Stimulated activated CD4-positive, alpha-beta T cell treated with anti-CD3 and anti-CD28 coated beads, TNF-alpha, amount 100 ng/mL, for 48 hours (primary cell): Measurements from ENCODE around the gene GRHPR.
A peak's percentile ranks its signal among the peaks of the same experiment; 100 is the strongest.

Source experiments
- DNase-seq, 3 donors: peaks; one replicate each; pipeline ENCODE4 v3.0.0-alpha.2; 2020; ENCODE audit warnings: low read depth in 3 of 3

GRHPR gene

GRCh38 chr9:37398464-37399025 lies 24.0 kb upstream of the GRHPR start:
- DNase-seq, result no peak

- no peak for DNase-seq
Observed at GRCh38 chr9:37399336-37399735, 23.2 kb upstream of the GRHPR start.

GRCh38 chr9:37404590-37404989 lies 17.9 kb upstream of the GRHPR start:
- no peak for DNase-seq

- no peak for DNase-seq
Observed at GRCh38 chr9:37405350-37405749, 17.1 kb upstream of the GRHPR start.

- no peak for DNase-seq
Observed at GRCh38 chr9:37405764-37406380, 16.6 kb upstream of the GRHPR start.

- DNase-seq, result no peak
Observed at GRCh38 chr9:37406603-37407401, 15.7 kb upstream of the GRHPR start.

GRCh38 chr9:37407468-37407867 lies 15.0 kb upstream of the GRHPR start:
- no peak for DNase-seq

- peak; percentile 52 to 65 (median 53) for DNase-seq
Observed at GRCh38 chr9:37408933-37409710, 13.4 kb upstream of the GRHPR start.

GRCh38 chr9:37410354-37410861 lies 12.1 kb upstream of the GRHPR start:
- DNase-seq, result no peak

GRCh38 chr9:37410969-37411785 lies 11.3 kb upstream of the GRHPR start:
- peak in 1 of 3 donors; percentile 34 for DNase-seq

GRCh38 chr9:37412431-37413151 lies 9.9 kb upstream of the GRHPR start:
- DNase-seq, result no peak

- no peak for DNase-seq
Observed at GRCh38 chr9:37413311-37413710, 9.2 kb upstream of the GRHPR start.

GRCh38 chr9:37414503-37414943 lies 8.0 kb upstream of the GRHPR start:
- DNase-seq, result no peak

- peak; percentile 52 to 76 (median 73) for DNase-seq
Observed at GRCh38 chr9:37415011-37415719, 7.3 kb upstream of the GRHPR start.

- DNase-seq, result no peak
Observed at GRCh38 chr9:37417252-37417803, 5.2 kb upstream of the GRHPR start.

GRCh38 chr9:37417857-37418618 lies 4.5 kb upstream of the GRHPR start:
- DNase-seq, result no peak

- no peak for DNase-seq
Observed at GRCh38 chr9:37419204-37419603, 3.3 kb upstream of the GRHPR start.
